SK-N-SH (cell line): ENCODE data around the gene OSBPL8.

Experiments
- FOXJ3 ChIP-seq: sonication (generic); formaldehyde crosslinking; IDR thresholded peaks from 2 replicates; pipeline ENCODE4 v1.5.1; 2020; ENCODE audit warnings: mild to moderate bottlenecking, missing genetic modification reagents
- MXI1 ChIP-seq: IDR thresholded peaks from 2 replicates; pipeline ENCODE4 v1.6.1; 2012; ENCODE audit warnings: mild to moderate bottlenecking, low read depth, low read length, improper control_type of control experiment
- POLR2AphosphoS5 ChIP-seq: IDR thresholded peaks from 2 replicates; pipeline ENCODE4 v1.6.1; 2012; ENCODE audit warnings: low read depth, low read length
- REST ChIP-seq: IDR thresholded peaks from 2 replicates; pipeline ENCODE4 v1.6.1; 2012; ENCODE audit warnings: mild to moderate bottlenecking, low read depth, low read length, moderate library complexity
- YY1 ChIP-seq: IDR thresholded peaks from 2 replicates; pipeline ENCODE4 v1.4.0; 2012; ENCODE audit warnings: low read depth, mild to moderate bottlenecking
- TF ChIP-seq, protein P1 (sequence below): IDR thresholded peaks from 2 replicates; pipeline ENCODE4 v1.4.0; 2012; ENCODE audit warnings: low read depth
- TF ChIP-seq, protein P2 (sequence below): fragments of 150-350 bp; IDR thresholded peaks from 2 replicates; pipeline ENCODE4 v1.6.1; 2016; ENCODE audit warnings: mild to moderate bottlenecking, low read depth, low read length

- TF ChIP-seq, protein P1, sequence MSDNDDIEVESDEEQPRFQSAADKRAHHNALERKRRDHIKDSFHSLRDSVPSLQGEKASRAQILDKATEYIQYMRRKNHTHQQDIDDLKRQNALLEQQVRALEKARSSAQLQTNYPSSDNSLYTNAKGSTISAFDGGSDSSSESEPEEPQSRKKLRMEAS = no peak
- TF ChIP-seq POLR2AphosphoS5 (no peak), MXI1 (no peak), REST (no peak), FOXJ3 (CRISPR knock-in tag) (no peak), YY1 (no peak)
- TF ChIP-seq, protein P2, sequence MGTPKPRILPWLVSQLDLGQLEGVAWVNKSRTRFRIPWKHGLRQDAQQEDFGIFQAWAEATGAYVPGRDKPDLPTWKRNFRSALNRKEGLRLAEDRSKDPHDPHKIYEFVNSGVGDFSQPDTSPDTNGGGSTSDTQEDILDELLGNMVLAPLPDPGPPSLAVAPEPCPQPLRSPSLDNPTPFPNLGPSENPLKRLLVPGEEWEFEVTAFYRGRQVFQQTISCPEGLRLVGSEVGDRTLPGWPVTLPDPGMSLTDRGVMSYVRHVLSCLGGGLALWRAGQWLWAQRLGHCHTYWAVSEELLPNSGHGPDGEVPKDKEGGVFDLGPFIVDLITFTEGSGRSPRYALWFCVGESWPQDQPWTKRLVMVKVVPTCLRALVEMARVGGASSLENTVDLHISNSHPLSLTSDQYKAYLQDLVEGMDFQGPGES = no peak
These were observed 241.6 kb downstream of the OSBPL8 start for GRCh38 chr12:76317976-76318375.
